SK-N-SH treated with all-trans-retinoic acid at 6 μM for 48 hours (cell line): Measurements from ENCODE around the gene ZBTB42.

Source experiments
- ATAC-seq: fragments of 200-7000 bp; cut with Tn5 transposase; 3 replicates; pipeline ENCODE4 v1.9.1; 2020; ENCODE audit warnings: mild to moderate bottlenecking, moderate library complexity
- ARNTL ChIP-seq: fragments of 450-650 bp; formaldehyde crosslinking; IDR thresholded peaks from 2 replicates; pipeline ENCODE4 v1.5.0; 2020; ENCODE audit warnings: low read depth, mild to moderate bottlenecking, moderate library complexity, borderline replicate concordance
- BACH2 ChIP-seq: fragments of 250-450 bp; sonication (Bioruptor Pico); IDR thresholded peaks from 2 replicates; pipeline ENCODE4 v1.9.0; 2021; ENCODE audit warnings: mild to moderate bottlenecking, borderline replicate concordance
- CREB5 ChIP-seq: fragments of 250-450 bp; sonication (Bioruptor Pico); IDR thresholded peaks from 2 replicates; pipeline ENCODE4 v1.5.1; 2020; ENCODE audit warnings: low read depth, mild to moderate bottlenecking, moderate library complexity
- CSDC2 ChIP-seq: fragments of 250-450 bp; sonication (Bioruptor Pico); IDR thresholded peaks from 2 replicates; pipeline ENCODE4 v1.5.0; 2020; ENCODE audit warnings: mild to moderate bottlenecking, moderate library complexity
- CSRNP3 ChIP-seq: fragments of 250-450 bp; sonication (Bioruptor Pico); IDR thresholded peaks from 2 replicates; pipeline ENCODE4 v1.5.1; 2021; ENCODE audit warnings: mild to moderate bottlenecking, moderate library complexity
- ESRRG ChIP-seq: fragments of 250-450 bp; sonication (Bioruptor Pico); IDR thresholded peaks from 2 replicates; pipeline ENCODE4 v1.6.1; 2021; ENCODE audit warnings: mild to moderate bottlenecking
- GLIS3 ChIP-seq: fragments of 250-450 bp; sonication (Bioruptor Pico); IDR thresholded peaks from 2 replicates; pipeline ENCODE4 v1.5.0; 2020; ENCODE audit warnings: mild to moderate bottlenecking, moderate library complexity
- POU6F1 ChIP-seq: fragments of 250-450 bp; sonication (Bioruptor Pico); IDR thresholded peaks from 2 replicates; pipeline ENCODE4 v1.8.0; 2021; ENCODE audit warnings: low read depth, mild to moderate bottlenecking, moderate library complexity, borderline replicate concordance
- SNAI2 ChIP-seq: fragments of 250-450 bp; sonication (Bioruptor Pico); IDR thresholded peaks from 2 replicates; pipeline ENCODE4 v1.5.0; 2020; ENCODE audit warnings: mild to moderate bottlenecking, moderate library complexity
- TCF4 ChIP-seq: fragments of 250-450 bp; sonication (Bioruptor Pico); IDR thresholded peaks from 2 replicates; pipeline ENCODE4 v1.8.0; 2021; ENCODE audit warnings: mild to moderate bottlenecking, moderate library complexity, borderline replicate concordance
- TSHZ2 ChIP-seq: fragments of 250-450 bp; sonication (Bioruptor Pico); IDR thresholded peaks from 2 replicates; pipeline ENCODE4 v1.5.0; 2020; ENCODE audit warnings: mild to moderate bottlenecking, moderate library complexity
- ZC3H10 ChIP-seq: fragments of 250-450 bp; sonication (Bioruptor Pico); IDR thresholded peaks from 2 replicates; pipeline ENCODE4 v1.5.1; 2021; ENCODE audit warnings: mild to moderate bottlenecking, moderate library complexity
- ZFP3 ChIP-seq: fragments of 250-450 bp; sonication (Bioruptor Pico); IDR thresholded peaks from 2 replicates; pipeline ENCODE4 v1.5.0; 2020; ENCODE audit warnings: mild to moderate bottlenecking, moderate library complexity
- ZFP30 ChIP-seq: fragments of 450-650 bp; formaldehyde crosslinking; IDR thresholded peaks from 2 replicates; pipeline ENCODE4 v1.5.0; 2022; ENCODE audit warnings: mild to moderate bottlenecking, moderate library complexity
- ZNF565 ChIP-seq: fragments of 450-650 bp; formaldehyde crosslinking; conservative IDR thresholded peaks from 2 replicates; pipeline ENCODE4 v1.5.0; 2020; ENCODE audit warnings: low read depth, mild to moderate bottlenecking, moderate library complexity
- ZNF8 ChIP-seq: fragments of 450-650 bp; formaldehyde crosslinking; IDR thresholded peaks from 2 replicates; pipeline ENCODE4 v1.5.0; 2020; ENCODE audit warnings: mild to moderate bottlenecking, moderate library complexity

ZBTB42 gene

GRCh38 chr14:104770851-104771272 is 30.0 kb upstream of the ZBTB42 start:
- no peak for ATAC-seq
- TF ChIP-seq ZFP30 (CRISPR knock-in tag) (no peak), ARNTL (CRISPR knock-in tag) (no peak), CSDC2 (no peak), CREB5 (no peak), SNAI2 (CRISPR knock-in tag) (no peak), ZNF565 (CRISPR knock-in tag) (no peak), ZC3H10 (CRISPR knock-in tag) (no peak)

GRCh38 chr14:104771374-104771773 is 29.5 kb upstream of the ZBTB42 start:
- TF ChIP-seq CREB5, result no peak
- no peak for TF ChIP-seq BACH2 (CRISPR knock-in tag)
- no peak for TF ChIP-seq ARNTL (CRISPR knock-in tag)
- TF ChIP-seq POU6F1 (CRISPR knock-in tag), result no peak
- TF ChIP-seq ZFP3 (CRISPR knock-in tag), result no peak
- no peak for TF ChIP-seq TSHZ2 (CRISPR knock-in tag)
- no peak for TF ChIP-seq CSDC2
- ATAC-seq, result no peak

GRCh38 chr14:104771918-104772706 is 28.8 kb upstream of the ZBTB42 start:
- TF ChIP-seq TCF4 (CRISPR knock-in tag) (no peak), CREB5 (no peak), CSDC2 (no peak), GLIS3 (CRISPR knock-in tag) (no peak), ESRRG (no peak)
- ATAC-seq, result no peak

GRCh38 chr14:104772707-104773504 is 28.0 kb upstream of the ZBTB42 start:
- ATAC-seq, result no peak
- no peak for TF ChIP-seq ZFP3 (CRISPR knock-in tag)
- no peak for TF ChIP-seq TCF4 (CRISPR knock-in tag)
- TF ChIP-seq TSHZ2 (CRISPR knock-in tag), result no peak
- TF ChIP-seq BACH2 (CRISPR knock-in tag), result no peak
- no peak for TF ChIP-seq ESRRG
- TF ChIP-seq CSRNP3 (CRISPR knock-in tag), result no peak
- TF ChIP-seq ZNF8, result no peak
- TF ChIP-seq CSDC2, result no peak
- TF ChIP-seq ZNF565 (CRISPR knock-in tag), result no peak
- no peak for TF ChIP-seq GLIS3 (CRISPR knock-in tag)
- no peak for TF ChIP-seq CREB5
- no peak for TF ChIP-seq ZC3H10 (CRISPR knock-in tag)
